ENCODE data around the gene CPTP.

- no peak for TF ChIP-seq EZH2 (IDR thresholded peaks at IDR 0.05; ENCODE audit: borderline replicate concordance, low read depth, low read length, severe bottlenecking)
- no peak for TF ChIP-seq CTCF (IDR thresholded peaks at IDR 0.05; ENCODE audit: borderline replicate concordance, extremely low read depth, low read length, poor library complexity, severe bottlenecking)
Observed at GRCh38 chr1:1354271-1355247, 30.0 kb downstream of the CPTP start.

All from DND-41 (cell line).